CD14-positive monocyte (primary cell): ENCODE results near the gene CRX. TPM values are rescaled to one million over a fixed set of nuclear protein-coding genes. Genes with fewer than 3 reads are reported as not detected.
"Not testable (repeated sequence)": the region's sequence is repeated elsewhere in the genome, so short reads cannot be mapped to it uniquely, and the experiment has no call there.

Experiments
- DNase-seq, 3 donors: peaks; one replicate each; pipeline ENCODE4 v3.0.0-alpha.2; 2011 to 2022
- H2AFZ ChIP-seq: 2 replicates; pipeline ENCODE4 v1.6.0; 2012; ENCODE audit warnings: mild to moderate bottlenecking, low read depth, low read length, inconsistent platforms; ENCODE audit not compliant: insufficient read depth, poor library complexity, severe bottlenecking
- H3K27ac ChIP-seq, 2 donors: 1 replicate in 1 of 2; 2 replicates in 1 of 2; pipeline ENCODE4 v1.5.1; 2012 to 2013; ENCODE audit warnings: low read length in 2 of 2, control low read depth in 1 of 2, inconsistent platforms in 1 of 2, low read depth in 1 of 2, mild to moderate bottlenecking in 1 of 2
- H3K27me3 ChIP-seq, 2 donors: one replicate each; pipeline versions ENCODE4 v1.6.0 to v1.6.1; 2011 to 2013; ENCODE audit warnings: low read length in 2 of 2; ENCODE audit not compliant: control insufficient read depth in 2 of 2, insufficient read depth in 2 of 2
- H3K36me3 ChIP-seq, 2 donors: replicated peaks in 1 of 2; 1 replicate in 1 of 2; 2 replicates in 1 of 2; pipeline versions ENCODE4 v1.5.1 to v1.6.1; 2012 to 2013; ENCODE audit warnings: low read length in 2 of 2, control low read depth in 1 of 2, inconsistent platforms in 1 of 2, mild to moderate bottlenecking in 1 of 2; ENCODE audit not compliant: insufficient read depth in 2 of 2, control insufficient read depth in 1 of 2
- H3K4me1 ChIP-seq, 2 donors: 1 replicate in 1 of 2; 2 replicates in 1 of 2; pipeline versions ENCODE4 v1.5.1 to v1.6.1; 2012 to 2013; ENCODE audit warnings: low read length in 2 of 2, control low read depth in 1 of 2, inconsistent platforms in 1 of 2, mild to moderate bottlenecking in 1 of 2, moderate library complexity in 1 of 2; ENCODE audit not compliant: insufficient read depth in 2 of 2, control insufficient read depth in 1 of 2
- H3K4me2 ChIP-seq: replicated peaks from 2 replicates; pipeline ENCODE3; 2012; ENCODE audit warnings: low read length, moderate library complexity, mild to moderate bottlenecking; ENCODE audit not compliant: poor library complexity, severe bottlenecking; ENCODE audit errors: extremely low read depth
- H3K4me3 ChIP-seq, 3 experiments: fragments of 200-600 bp in 1 of 3; sonication (generic) in 1 of 3; replicated peaks in 1 of 3; 1 replicate in 2 of 3; 2 replicates in 1 of 3; pipeline ENCODE4 v1.5.1; 2011 to 2013; ENCODE audit warnings: low read length in 3 of 3, mild to moderate bottlenecking in 3 of 3, control low read depth in 2 of 3, low read depth in 2 of 3, inconsistent platforms in 1 of 3, moderate library complexity in 1 of 3
- H3K79me2 ChIP-seq: 2 replicates; pipeline ENCODE4 v1.6.0; 2012; ENCODE audit warnings: mild to moderate bottlenecking, control low read depth, inconsistent platforms, low read length, moderate library complexity; ENCODE audit not compliant: insufficient read depth
- H3K9ac ChIP-seq: 2 replicates; pipeline ENCODE4 v1.6.0; 2017; ENCODE audit warnings: low read length, mild to moderate bottlenecking; ENCODE audit not compliant: insufficient read depth, poor library complexity, severe bottlenecking
- H3K9me3 ChIP-seq, 2 donors: replicated peaks in 1 of 2; 1 replicate in 1 of 2; 2 replicates in 1 of 2; pipeline versions ENCODE4 v1.5.1 to v1.6.1; 2012 to 2013; ENCODE audit warnings: low read length in 2 of 2, control low read depth in 1 of 2; ENCODE audit not compliant: control insufficient read depth in 1 of 2, insufficient read depth in 1 of 2
- H4K20me1 ChIP-seq: 2 replicates; pipeline ENCODE4 v1.6.0; 2012; ENCODE audit warnings: mild to moderate bottlenecking, low read length, control low read depth, moderate library complexity; ENCODE audit not compliant: insufficient read depth
- H3K27ac Mint-ChIP-seq, 7 donors: one replicate each; pipeline ENCODE4 v1.8.0; 2020; ENCODE audit warnings: mild to moderate bottlenecking in 7 of 7, mixed read lengths in 7 of 7, moderate library complexity in 6 of 7, inconsistent platforms in 2 of 7
- H3K27me3 Mint-ChIP-seq, 3 donors: one replicate each; pipeline ENCODE4 v1.8.0; 2021 to 2022; ENCODE audit warnings: low read depth in 3 of 3, mild to moderate bottlenecking in 3 of 3, mixed read lengths in 3 of 3, moderate library complexity in 3 of 3, inconsistent platforms in 1 of 3
- H3K36me3 Mint-ChIP-seq, 2 donors: one replicate each; pipeline ENCODE4 v1.8.0; 2020; ENCODE audit warnings: mixed read lengths in 2 of 2, inconsistent platforms in 1 of 2, mild to moderate bottlenecking in 1 of 2
- H3K4me1 Mint-ChIP-seq: one replicate; pipeline ENCODE4 v1.8.0; 2020; ENCODE audit warnings: mild to moderate bottlenecking, mixed read lengths
- H3K4me3 Mint-ChIP-seq, 2 donors: one replicate each; pipeline ENCODE4 v1.8.0; 2020; ENCODE audit warnings: mild to moderate bottlenecking in 2 of 2, mixed read lengths in 2 of 2, moderate library complexity in 1 of 2
- H3K9me3 Mint-ChIP-seq, 7 donors: one replicate each; pipeline ENCODE4 v1.8.0; 2020 to 2022; ENCODE audit warnings: mixed read lengths in 7 of 7, mild to moderate bottlenecking in 6 of 7, moderate library complexity in 6 of 7, inconsistent platforms in 2 of 7
- WGBS: methylation state at CpG from one replicate; pipeline ENCODE4 v1.1.5; 2013; ENCODE audit warnings: missing lambda C conversion rate; ENCODE audit not compliant: insufficient coverage; 5-methylcytosine and 5-hydroxymethylcytosine counted together
- intact Hi-C, 2 donors: fragments of 100-400 bp; cut with micrococcal nuclease; formaldehyde crosslinking; loops; one replicate each; pipeline versions ENCODE4 v1.15.0 to v1.15.1; 2023
- polyA plus RNA-seq, 3 donors: library from polyadenylated mRNA; depleted of rRNA in 1 of 3; unstranded in 2 of 3; stranded (reverse) in 1 of 3; fragments of 300-500 nt in 2 of 3; fragments of >200 nt in 1 of 3; fragmentation: Illumina TruSeq in 2 of 3; gene quantifications; 1 replicate in 2 of 3; 2 replicates in 1 of 3; pipeline ENCODE4 v1.2.3, GENCODE V29; 2012 to 2021

Gene CRX
- polyA plus RNA-seq, 3 donors: not detected

DNA sequence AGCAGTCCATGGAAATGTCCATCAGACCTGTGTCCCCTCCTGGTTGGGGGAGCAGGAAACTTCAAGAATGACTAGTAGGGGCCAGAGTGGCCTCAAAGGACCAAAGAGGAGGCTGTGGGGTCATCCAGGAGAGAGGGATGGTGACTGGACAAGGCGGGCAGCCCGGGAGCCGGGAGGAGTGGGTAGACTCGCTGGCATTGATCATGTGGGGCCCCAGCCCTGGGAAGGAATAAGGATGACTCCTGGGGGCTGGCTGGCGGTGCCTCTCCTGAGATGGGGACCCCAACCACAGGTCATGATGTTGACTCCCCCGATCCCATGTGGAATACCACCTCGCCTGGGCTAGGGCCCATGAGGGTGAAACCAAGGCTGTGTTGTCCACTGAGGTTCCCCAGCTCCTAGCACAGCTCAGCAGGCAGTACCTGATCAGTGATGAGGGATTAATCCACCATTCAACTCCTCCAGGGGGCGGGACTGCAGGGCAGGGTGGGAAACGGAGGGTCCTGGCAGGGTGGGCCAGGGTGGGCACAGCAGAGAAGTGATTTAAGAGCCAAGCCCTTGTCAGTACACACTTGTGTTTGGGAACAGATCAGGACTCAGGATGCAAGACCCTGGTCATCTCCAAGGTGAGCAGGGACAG, 37.0 kb downstream of the CRX start, which contains the start of gene TPRX2:
TSS of gene TPRX2 (plus strand) at position 590 of the 640 bp plus-strand sequence. CDS start at position 602, 12 bp downstream.
- Mint-ChIP-seq H3K27ac (peak within 1 kb of the TSS in 1 of 7 donors; percentile 8), H3K9me3 (peaks cover 7 to 19% (median 12%) of the 10 kb centered on the region in 7 donors), H3K27me3 (peaks cover 22 to 34% (median 29%) of the 10 kb centered on the region in 3 donors)
- H2AFZ ChIP-seq, H3K36me3 Mint-ChIP-seq, H3K79me2 ChIP-seq, DNase-seq, H3K27me3 ChIP-seq, H3K4me2 ChIP-seq, H3K4me1 Mint-ChIP-seq, H3K4me3 Mint-ChIP-seq, H3K27ac ChIP-seq, intact Hi-C loops, H3K36me3 ChIP-seq, H3K4me3 ChIP-seq, H4K20me1 ChIP-seq, H3K4me1 ChIP-seq, H3K9ac ChIP-seq: not testable (repeated sequence)
- H3K9me3 ChIP-seq: peaks cover 0 to 11% of the 10 kb centered on the region in 2 donors
- WGBS: 95% methylated on average over 7 of the region's 9 CpGs

DNA sequence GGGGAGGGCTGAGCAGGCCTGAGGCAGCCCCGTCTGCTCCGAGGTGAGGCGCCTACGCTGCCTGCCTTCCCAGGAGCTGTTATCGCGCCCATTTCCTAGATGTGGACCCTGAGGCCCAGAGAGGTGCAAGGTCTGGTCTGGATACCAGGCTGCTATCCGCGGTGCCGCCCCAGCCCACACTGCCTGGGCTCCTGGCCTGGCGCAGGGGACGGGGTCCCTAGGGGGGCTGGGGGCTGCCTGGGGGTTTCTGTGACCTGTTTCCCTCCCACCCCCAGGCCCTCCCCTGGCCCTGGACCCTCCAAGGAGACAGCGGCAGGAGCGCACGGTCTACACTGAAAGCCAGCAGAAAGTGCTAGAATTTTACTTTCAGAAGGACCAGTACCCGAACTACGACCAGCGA, 38.1 kb downstream of the CRX start:
- H3K79me2 ChIP-seq, H3K4me3 Mint-ChIP-seq, DNase-seq, H3K27me3 ChIP-seq, H3K4me3 ChIP-seq, H3K27ac Mint-ChIP-seq, H3K4me1 ChIP-seq, intact Hi-C loops, H4K20me1 ChIP-seq, H2AFZ ChIP-seq, H3K36me3 Mint-ChIP-seq, H3K36me3 ChIP-seq, H3K27ac ChIP-seq, H3K9ac ChIP-seq, H3K4me2 ChIP-seq, H3K4me1 Mint-ChIP-seq: not testable (repeated sequence)
- Mint-ChIP-seq H3K9me3 (peaks cover 7 to 19% (median 12%) of the 10 kb centered on the region in 7 donors), H3K27me3 (peaks cover 22 to 31% (median 24%) of the 10 kb centered on the region in 3 donors)
- H3K9me3 ChIP-seq: peaks cover 0 to 11% of the 10 kb centered on the region in 2 donors
- 100% methylated on average over 4 of the region's 17 CpGs for WGBS
